ENCODE measurements around the gene LRRC66. TPM values are rescaled to one million over a fixed set of nuclear protein-coding genes. Genes with fewer than 3 reads are reported as not detected.

The LRRC66 gene
- total RNA-seq, 1 donor from 2014 or later: 1.1 TPM

GRCh38 chr4:52045028-52045427 is 24.9 kb upstream of the LRRC66 start:
- no peak for DNase-seq (ENCODE audit: extremely low spot score, unreplicated experiment)
- H3K27ac Mint-ChIP-seq: no peak overlapping the region
- peaks cover 25% of the 10 kb centered on the region for H3K27me3 Mint-ChIP-seq
- no peaks in the 10 kb centered on the region for H3K9me3 Mint-ChIP-seq
- TF ChIP-seq CTCF (conservative IDR thresholded peaks at IDR 0.05): no peak
- no peaks in the 10 kb centered on the region for H3K36me3 Mint-ChIP-seq
- H3K4me3 Mint-ChIP-seq: no peak overlapping the region
- no peaks in the 10 kb centered on the region for H3K4me1 Mint-ChIP-seq (ENCODE audit: unreplicated experiment)

- peak; percentile 12 for TF ChIP-seq CTCF (conservative IDR thresholded peaks at IDR 0.05)
- no peaks in the 10 kb centered on the region for H3K9me3 Mint-ChIP-seq
- H3K27me3 Mint-ChIP-seq: peaks cover 25% of the 10 kb centered on the region
- DNase-seq (ENCODE audit: extremely low spot score, unreplicated experiment): peak; percentile 83
- peak within 1 kb of the TSS; percentile 91 for H3K4me3 Mint-ChIP-seq
- peaks cover 20% of the 10 kb centered on the region for H3K36me3 Mint-ChIP-seq
- peak within 1 kb of the TSS; percentile 86 for H3K27ac Mint-ChIP-seq
- H3K4me1 Mint-ChIP-seq (ENCODE audit: unreplicated experiment): peaks cover 23% of the 10 kb centered on the region
Measured at GRCh38 chr4:52038103-52038912, 18.1 kb upstream of the LRRC66 start, which contains the start of gene SGCB. TSS of gene SGCB (minus strand) at chr4:52038299. CDS start at chr4:52038259, 40 bp downstream.

- TF ChIP-seq CTCF (conservative IDR thresholded peaks at IDR 0.05): no peak
- DNase-seq (ENCODE audit: extremely low spot score, unreplicated experiment): no peak
- peaks cover 21% of the 10 kb centered on the region for H3K36me3 Mint-ChIP-seq
- no peaks in the 10 kb centered on the region for H3K9me3 Mint-ChIP-seq
- peaks cover 23% of the 10 kb centered on the region for H3K4me1 Mint-ChIP-seq (ENCODE audit: unreplicated experiment)
- peak overlapping the region; percentile 91 for H3K4me3 Mint-ChIP-seq
- H3K27me3 Mint-ChIP-seq: peaks cover 22% of the 10 kb centered on the region
- peak overlapping the region; percentile 73 for H3K27ac Mint-ChIP-seq
Measured at GRCh38 chr4:52037689-52038102, 17.5 kb upstream of the LRRC66 start.

- H3K4me3 Mint-ChIP-seq: peak overlapping the region; percentile 91
- H3K27ac Mint-ChIP-seq: peak overlapping the region; percentile 73
- H3K36me3 Mint-ChIP-seq: peaks cover 21% of the 10 kb centered on the region
- no peak for DNase-seq (ENCODE audit: extremely low spot score, unreplicated experiment)
- H3K4me1 Mint-ChIP-seq (ENCODE audit: unreplicated experiment): peaks cover 23% of the 10 kb centered on the region
- H3K9me3 Mint-ChIP-seq: no peaks in the 10 kb centered on the region
- TF ChIP-seq CTCF (conservative IDR thresholded peaks at IDR 0.05): no peak
- peaks cover 16% of the 10 kb centered on the region for H3K27me3 Mint-ChIP-seq
Measured at GRCh38 chr4:52036886-52037530, 16.8 kb upstream of the LRRC66 start.

- TF ChIP-seq CTCF (conservative IDR thresholded peaks at IDR 0.05): no peak
- Mint-ChIP-seq H3K4me3 (peak overlapping the region; percentile 91), H3K9me3 (no peaks in the 10 kb centered on the region), H3K4me1 (ENCODE audit: unreplicated experiment) (peaks cover 23% of the 10 kb centered on the region), H3K27me3 (peaks cover 7% of the 10 kb centered on the region), H3K27ac (no peak overlapping the region), H3K36me3 (peaks cover 33% of the 10 kb centered on the region)
- no peak for DNase-seq (ENCODE audit: extremely low spot score, unreplicated experiment)
Measured at GRCh38 chr4:52035190-52035589, 15.0 kb upstream of the LRRC66 start.

Data from type B pancreatic cell (in vitro differentiated cells).